SK-N-DZ (cell line): Measurements from ENCODE around the gene ATP8B3. TPM values are rescaled to one million over a fixed set of nuclear protein-coding genes. Genes with fewer than 3 reads are reported as not detected.

Source experiments
- DNase-seq: peaks from one replicate; pipeline ENCODE4 v3.0.0-alpha.2; 2015; ENCODE audit warnings: low spot score
- polyA plus RNA-seq, 2 experiments: library from polyadenylated mRNA; depleted of rRNA; stranded (reverse); fragments of >200 nt; gene quantifications; 2 replicates each; pipeline ENCODE4 v1.2.3, GENCODE V29; 2014

The ATP8B3 gene, protein sequence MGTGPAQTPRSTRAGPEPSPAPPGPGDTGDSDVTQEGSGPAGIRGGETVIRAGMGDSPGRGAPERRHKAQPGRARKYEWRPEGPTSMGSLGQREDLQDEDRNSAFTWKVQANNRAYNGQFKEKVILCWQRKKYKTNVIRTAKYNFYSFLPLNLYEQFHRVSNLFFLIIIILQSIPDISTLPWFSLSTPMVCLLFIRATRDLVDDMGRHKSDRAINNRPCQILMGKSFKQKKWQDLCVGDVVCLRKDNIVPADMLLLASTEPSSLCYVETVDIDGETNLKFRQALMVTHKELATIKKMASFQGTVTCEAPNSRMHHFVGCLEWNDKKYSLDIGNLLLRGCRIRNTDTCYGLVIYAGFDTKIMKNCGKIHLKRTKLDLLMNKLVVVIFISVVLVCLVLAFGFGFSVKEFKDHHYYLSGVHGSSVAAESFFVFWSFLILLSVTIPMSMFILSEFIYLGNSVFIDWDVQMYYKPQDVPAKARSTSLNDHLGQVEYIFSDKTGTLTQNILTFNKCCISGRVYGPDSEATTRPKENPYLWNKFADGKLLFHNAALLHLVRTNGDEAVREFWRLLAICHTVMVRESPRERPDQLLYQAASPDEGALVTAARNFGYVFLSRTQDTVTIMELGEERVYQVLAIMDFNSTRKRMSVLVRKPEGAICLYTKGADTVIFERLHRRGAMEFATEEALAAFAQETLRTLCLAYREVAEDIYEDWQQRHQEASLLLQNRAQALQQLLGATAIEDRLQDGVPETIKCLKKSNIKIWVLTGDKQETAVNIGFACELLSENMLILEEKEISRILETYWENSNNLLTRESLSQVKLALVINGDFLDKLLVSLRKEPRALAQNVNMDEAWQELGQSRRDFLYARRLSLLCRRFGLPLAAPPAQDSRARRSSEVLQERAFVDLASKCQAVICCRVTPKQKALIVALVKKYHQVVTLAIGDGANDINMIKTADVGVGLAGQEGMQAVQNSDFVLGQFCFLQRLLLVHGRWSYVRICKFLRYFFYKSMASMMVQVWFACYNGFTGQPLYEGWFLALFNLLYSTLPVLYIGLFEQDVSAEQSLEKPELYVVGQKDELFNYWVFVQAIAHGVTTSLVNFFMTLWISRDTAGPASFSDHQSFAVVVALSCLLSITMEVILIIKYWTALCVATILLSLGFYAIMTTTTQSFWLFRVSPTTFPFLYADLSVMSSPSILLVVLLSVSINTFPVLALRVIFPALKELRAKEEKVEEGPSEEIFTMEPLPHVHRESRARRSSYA (N-terminal part only)
- 0.10 and 0.32 TPM in 2 replicates for polyA plus RNA-seq (2014; cell fraction: cytosol; rRNA removed)
- polyA plus RNA-seq (2014; cell fraction: nucleus; rRNA removed): 0.12 and 1.7 TPM in 2 replicates

DNA sequence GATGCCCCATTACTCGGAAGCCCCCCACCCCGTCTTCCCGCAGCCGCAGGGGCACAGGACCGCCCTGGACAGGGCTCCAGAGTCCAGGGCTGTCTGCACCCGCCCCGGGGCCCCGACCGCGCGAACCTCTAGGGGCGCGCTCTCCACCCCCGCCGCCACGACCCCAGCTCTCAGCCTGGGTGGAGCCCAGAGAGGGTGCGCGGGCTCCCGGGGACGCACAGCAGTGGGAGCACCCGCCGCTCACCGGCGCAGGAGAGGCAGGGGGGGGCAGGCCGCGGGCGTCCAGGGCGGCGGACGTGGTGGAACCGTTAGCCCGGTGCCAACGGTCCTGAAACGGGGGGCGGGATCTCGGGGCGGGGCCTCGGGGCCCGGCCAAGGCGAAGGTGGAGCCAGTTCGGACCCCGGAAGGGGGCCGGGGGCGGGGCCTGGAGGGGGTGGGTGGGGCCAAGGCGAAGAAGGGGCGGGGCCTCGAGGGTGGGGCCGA is at the start of gene ATP8B3:
ATP8B3 (minus strand) TSS at position 335 of the 484 bp plus-strand sequence. CDS start 540 bp downstream, outside the sequence.
- no peak for DNase-seq

DNA sequence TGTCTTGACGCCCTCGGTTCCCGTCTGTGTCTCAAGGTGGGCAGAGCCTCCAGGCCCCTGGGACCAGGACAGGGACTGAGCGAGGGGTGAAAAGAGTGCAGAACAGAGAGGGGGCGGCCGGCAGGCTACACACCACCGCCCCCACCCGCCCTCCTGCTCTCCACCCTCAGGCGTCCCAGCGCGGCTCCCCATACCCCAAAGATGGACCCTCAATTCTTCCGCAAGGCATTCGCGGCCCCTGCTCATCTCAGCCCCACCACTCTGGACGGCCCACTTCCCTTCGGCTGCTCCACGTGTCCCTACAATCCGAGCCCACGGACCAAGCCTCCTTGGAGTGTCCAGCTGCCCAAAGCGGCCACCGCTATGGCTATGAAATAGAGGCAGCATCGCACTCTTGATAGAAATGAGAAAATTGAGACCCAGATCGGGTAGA is 49.5 kb upstream of the ATP8B3 start:
- no peak for DNase-seq

DNA sequence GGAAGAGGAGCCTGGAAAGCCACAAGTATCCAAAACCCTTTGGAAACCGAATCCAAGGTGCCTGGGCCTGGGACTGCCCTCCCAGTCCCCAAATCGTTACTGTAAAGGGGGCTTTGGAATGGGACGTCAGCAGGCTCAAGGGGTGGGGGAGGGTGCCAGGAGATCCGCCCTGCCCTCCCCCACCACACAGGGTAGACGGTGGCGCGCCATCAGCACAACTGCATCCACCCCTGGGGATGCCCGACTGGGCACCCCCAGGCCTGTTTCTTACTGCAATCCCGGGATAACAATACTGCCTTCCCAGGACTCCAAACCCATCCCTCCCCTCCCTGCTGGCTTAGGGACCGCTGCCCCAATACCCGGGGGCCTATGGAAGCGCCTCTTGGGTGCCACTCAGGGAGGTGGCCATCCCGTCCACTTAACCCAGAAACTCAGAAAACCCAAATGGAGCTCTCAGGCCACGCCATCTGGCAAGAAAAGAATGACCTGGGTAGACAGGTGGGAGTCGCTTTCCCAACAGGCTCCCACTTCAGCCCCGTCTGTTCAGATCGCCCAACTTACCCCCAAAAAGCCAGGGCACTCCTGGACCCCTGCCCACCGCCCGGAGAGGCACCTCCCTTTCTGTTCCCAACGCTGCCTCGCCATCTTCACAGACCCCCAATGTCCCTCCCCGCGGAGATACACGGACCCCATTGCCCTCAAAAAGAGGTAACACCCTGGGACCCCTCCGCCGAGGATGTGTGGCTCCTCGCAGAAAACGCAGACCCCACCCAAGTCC is 48.9 kb upstream of the ATP8B3 start:
- DNase-seq: no peak

- peak; percentile 59 for DNase-seq
Observed at GRCh38 chr19:1860042-1860775, 48.1 kb upstream of the ATP8B3 start.

- DNase-seq: no peak
Observed at GRCh38 chr19:1859331-1859781, 47.3 kb upstream of the ATP8B3 start.

DNA sequence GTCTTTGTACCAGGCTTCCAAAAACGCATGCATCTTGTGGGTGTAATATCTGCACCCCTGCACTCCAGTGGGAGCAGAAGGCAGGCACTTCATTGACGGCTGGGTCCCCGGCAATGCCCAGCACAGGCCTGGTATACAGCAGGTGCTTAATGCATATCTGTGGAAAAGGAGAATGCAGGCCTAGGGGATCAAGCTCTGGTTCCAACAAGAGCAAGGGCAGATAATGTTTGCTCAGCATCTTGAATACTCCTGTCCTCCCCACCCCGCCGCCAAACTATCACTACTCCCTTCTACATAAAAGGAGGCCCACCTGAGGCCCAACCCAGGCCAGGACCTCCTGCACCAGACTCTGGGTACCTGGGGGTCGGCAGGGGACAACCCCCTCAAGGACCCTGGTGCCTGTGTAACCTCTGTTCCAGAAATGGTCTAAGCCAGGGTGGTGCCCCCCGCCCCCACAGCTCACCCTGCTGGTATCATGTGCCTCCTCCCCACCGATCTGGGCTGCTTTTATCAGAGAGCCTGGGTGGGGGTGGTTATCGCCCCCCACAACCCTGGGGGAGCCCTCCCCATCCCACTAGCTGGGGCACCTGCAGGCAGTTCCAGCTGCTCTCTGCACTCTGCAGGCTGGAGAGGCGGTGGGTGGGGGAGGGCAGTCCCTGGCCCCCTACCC is 46.5 kb upstream of the ATP8B3 start:
- no peak for DNase-seq

DNA sequence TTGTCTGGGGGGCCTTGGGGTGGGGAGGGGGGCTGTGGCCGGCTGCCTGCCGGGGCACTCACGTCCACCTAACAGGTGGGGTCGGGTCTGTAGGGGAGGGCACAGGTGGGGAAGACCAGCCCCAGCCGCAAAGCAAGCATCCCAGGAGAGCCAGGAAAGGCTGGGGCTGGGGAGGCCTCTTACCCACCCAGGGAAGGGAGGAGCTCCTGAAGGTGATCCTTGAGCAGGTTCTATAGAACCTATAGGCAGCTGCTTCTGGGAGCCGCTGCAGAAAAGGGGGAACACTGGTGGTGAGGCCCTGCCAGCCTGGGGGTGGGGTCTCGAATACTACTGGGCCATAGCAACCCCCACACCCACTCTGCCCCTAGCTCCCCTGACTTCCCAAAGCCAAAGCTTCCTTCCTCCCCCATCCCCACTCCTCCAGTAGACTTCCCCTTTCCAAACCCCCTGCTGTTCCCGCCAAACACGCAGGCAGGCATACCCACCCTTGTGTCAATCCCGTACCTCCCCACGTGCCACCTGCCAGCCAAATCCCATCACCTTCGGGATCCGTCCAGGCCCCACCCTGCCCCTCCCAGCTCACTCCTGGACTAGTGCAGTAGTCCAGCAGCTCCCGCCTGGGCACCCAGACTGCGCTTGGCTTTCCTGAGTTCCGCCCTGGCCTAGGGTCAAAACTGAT is 45.7 kb upstream of the ATP8B3 start:
- no peak for DNase-seq

- no peak for DNase-seq
Observed at GRCh38 chr19:1856698-1857603, 44.9 kb upstream of the ATP8B3 start.

- no peak for DNase-seq
Observed at GRCh38 chr19:1856345-1856697, 44.2 kb upstream of the ATP8B3 start.

- DNase-seq: no peak
Observed at GRCh38 chr19:1855828-1856255, 43.8 kb upstream of the ATP8B3 start.

DNA sequence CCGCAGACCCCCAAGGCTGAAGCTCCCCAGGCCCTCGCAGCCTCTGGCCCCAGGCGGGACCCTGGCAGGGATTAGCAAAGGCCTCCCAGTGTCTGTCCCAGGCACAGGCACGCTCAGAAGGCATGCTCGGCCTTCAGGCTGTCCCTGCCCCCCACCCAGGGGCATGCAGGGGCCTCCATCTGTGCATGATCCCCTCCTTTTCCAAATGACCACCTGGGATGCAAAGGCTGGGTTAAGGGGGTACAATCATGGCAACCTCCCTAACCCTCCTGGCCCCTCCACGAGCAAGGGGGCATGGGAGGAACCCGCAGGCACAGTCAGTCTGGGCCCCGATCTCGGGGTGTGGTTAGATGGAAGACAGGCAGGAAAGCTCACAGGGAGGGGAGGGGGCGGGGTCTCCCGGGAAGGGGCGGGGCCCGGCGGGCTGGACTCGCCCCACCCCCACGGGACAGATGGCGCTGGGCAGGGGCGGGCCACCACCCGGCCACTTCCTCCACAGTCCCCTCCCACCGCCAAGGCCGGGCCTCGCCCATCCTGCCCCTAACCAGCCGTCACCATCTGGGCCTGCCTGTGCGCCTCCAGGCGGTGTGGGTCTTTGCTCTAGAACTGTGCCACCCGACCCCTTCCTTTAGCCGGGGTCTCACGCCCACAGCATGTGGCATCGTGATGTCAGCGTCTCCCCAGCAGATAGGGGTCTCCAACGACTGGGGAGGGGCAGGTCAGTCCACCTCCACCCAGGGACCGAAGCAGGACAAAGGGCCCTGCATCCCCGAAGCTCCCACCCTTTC is 43.2 kb upstream of the ATP8B3 start:
- peak; percentile 89 for DNase-seq

DNA sequence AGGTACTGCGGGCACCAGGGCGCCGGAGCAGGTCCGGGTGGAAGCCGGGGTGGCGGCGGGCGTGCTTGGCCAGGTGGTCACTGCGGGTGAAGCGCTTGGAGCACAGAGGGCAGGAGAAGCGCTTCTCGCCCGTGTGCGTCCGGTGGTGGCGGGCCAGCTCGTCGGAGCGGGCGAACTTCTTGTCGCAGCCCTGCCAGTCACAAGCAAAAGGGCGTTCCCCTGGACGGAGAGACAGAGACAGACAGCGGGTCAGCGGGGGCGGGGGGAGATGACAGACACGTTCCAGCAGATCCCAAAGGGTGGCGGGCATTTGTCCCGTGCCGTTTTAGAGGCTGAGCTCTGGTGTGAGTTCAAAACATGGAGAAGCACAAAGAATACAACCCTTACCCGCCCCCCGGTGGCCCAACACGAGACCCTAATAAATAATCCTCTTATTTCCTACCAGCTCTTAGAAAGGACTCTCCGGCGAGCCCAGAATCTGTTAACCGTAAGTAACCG is 42.5 kb upstream of the ATP8B3 start:
- no peak for DNase-seq

DNA sequence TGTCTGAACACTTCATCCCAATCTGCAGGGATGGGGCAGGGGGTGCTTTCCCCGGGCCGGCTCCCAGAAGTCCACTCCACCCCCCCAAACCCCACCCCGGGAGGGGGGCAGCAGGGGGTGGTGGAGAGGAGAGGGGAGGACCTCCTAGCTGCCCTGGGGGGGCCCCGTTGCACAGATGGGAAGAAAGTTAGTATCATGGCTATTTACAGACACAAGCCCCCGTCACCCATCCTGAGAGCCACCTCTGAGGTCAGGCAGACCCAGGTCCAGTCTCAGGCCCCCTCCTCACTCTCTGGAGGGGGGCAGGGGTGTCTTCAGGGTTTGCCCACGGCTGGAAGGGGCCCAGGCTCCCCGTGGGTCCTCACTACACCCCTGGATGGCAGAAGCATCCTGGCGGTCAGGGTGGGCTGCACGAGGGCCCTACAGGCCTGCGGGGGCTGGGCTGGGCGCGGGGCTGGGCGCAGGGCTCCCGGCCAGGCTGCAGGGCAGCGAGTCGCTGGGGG is 42.0 kb upstream of the ATP8B3 start:
- no peak for DNase-seq

DNA sequence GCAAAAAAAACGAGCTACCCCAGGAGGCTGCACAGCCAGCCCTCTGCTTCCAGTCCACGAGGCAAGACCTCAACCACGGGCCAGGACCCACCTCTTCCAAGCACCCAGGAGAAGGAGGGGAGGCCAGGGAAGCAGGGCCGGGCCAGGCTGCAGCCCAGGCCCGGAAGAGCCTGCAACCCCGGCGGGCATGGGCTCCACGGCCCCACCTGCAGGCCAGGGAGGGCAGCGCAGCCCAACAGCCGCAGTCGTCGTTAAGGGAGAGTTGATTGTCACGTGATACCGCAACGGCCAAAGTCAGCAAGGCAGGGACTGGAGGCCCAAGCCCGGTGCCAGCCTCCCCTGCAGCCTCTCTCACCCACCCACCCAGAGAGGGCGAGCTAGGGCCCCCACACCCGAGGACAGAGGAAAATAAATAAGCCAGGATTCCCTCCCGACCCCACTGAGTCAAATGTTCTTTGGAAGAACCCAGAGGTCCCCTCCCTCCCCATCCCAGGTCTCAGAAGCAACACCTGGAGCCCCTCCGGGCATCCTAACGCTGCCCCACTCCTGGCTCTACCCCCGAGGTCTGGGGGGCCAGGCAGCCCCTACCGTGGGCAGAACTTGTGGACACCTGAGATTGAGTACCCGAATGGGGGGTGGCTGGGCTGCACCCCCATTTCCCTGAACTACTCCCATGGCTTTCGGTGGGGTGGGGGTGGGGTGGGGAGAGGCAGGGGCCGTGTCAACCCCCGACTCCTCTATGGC is 41.4 kb upstream of the ATP8B3 start:
- DNase-seq: peak; percentile 79

- DNase-seq: no peak
Observed at GRCh38 chr19:1852581-1853128, 40.6 kb upstream of the ATP8B3 start.
